ENCODE measurements around the gene PPP6R2.

The PPP6R2 gene

GRCh38 chr22:50315289-50316113 is 27.6 kb upstream of the PPP6R2 start:
- H3K4me3 ChIP-seq (ENCODE audit: low read depth, low read length): no peak overlapping the region
- no peak for DNase-seq (ENCODE audit: low read depth)
- TF ChIP-seq, protein P1, sequence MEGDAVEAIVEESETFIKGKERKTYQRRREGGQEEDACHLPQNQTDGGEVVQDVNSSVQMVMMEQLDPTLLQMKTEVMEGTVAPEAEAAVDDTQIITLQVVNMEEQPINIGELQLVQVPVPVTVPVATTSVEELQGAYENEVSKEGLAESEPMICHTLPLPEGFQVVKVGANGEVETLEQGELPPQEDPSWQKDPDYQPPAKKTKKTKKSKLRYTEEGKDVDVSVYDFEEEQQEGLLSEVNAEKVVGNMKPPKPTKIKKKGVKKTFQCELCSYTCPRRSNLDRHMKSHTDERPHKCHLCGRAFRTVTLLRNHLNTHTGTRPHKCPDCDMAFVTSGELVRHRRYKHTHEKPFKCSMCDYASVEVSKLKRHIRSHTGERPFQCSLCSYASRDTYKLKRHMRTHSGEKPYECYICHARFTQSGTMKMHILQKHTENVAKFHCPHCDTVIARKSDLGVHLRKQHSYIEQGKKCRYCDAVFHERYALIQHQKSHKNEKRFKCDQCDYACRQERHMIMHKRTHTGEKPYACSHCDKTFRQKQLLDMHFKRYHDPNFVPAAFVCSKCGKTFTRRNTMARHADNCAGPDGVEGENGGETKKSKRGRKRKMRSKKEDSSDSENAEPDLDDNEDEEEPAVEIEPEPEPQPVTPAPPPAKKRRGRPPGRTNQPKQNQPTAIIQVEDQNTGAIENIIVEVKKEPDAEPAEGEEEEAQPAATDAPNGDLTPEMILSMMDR (IDR thresholded peaks at IDR 0.05; ENCODE audit: low read depth, low read length): no peak
- no peak for TF ChIP-seq MYC (IDR thresholded peaks at IDR 0.05; ENCODE audit: low read depth, low read length)
- TF ChIP-seq, protein P2, sequence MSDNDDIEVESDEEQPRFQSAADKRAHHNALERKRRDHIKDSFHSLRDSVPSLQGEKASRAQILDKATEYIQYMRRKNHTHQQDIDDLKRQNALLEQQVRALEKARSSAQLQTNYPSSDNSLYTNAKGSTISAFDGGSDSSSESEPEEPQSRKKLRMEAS (IDR thresholded peaks at IDR 0.05; ENCODE audit: low read depth, low read length): no peak
- no peak for TF ChIP-seq POLR2A (IDR thresholded peaks at IDR 0.05; ENCODE audit: extremely low read depth, insufficient read length)

- DNase-seq (ENCODE audit: low read depth): no peak
- no peak for TF ChIP-seq MYC (IDR thresholded peaks at IDR 0.05; ENCODE audit: low read depth, low read length)
- TF ChIP-seq, protein P2 (IDR thresholded peaks at IDR 0.05; ENCODE audit: low read depth, low read length): no peak
- TF ChIP-seq POLR2A (IDR thresholded peaks at IDR 0.05; ENCODE audit: extremely low read depth, insufficient read length): no peak
- TF ChIP-seq, protein P1 (IDR thresholded peaks at IDR 0.05; ENCODE audit: low read depth, low read length): no peak
- H3K4me3 ChIP-seq (ENCODE audit: low read depth, low read length): no peak overlapping the region
These were observed 26.7 kb upstream of the PPP6R2 start for GRCh38 chr22:50316114-50317065.

DNA sequence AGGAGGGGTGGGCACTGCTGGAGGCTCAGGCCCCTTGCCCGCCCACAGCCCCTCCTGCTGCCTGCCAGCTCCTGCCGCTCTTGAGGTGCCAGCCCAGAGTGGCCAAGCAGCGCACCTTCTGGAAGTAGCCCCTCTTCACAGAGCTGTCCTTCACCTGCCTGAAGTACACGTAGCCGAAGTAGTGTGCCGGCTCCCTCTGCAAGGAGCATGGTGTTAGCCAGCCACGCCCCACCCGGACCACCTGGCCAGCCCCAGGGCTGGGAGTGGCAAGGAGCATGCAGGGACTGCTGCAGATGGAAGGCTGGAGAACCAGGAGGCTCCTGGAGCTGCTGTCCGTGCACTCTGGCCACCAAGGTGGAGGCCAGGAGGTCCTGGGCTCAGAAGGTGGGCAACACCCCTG is 25.9 kb upstream of the PPP6R2 start:
- H3K4me3 ChIP-seq (ENCODE audit: low read depth, low read length): no peak overlapping the region
- no peak for DNase-seq (ENCODE audit: low read depth)
- TF ChIP-seq MYC (IDR thresholded peaks at IDR 0.05; ENCODE audit: low read depth, low read length): no peak

GRCh38 chr22:50317674-50318073 is 25.5 kb upstream of the PPP6R2 start:
- no peak for TF ChIP-seq MYC (IDR thresholded peaks at IDR 0.05; ENCODE audit: low read depth, low read length)
- TF ChIP-seq, protein P1 (IDR thresholded peaks at IDR 0.05; ENCODE audit: low read depth, low read length): no peak
- no peak for TF ChIP-seq POLR2A (IDR thresholded peaks at IDR 0.05; ENCODE audit: extremely low read depth, insufficient read length)
- TF ChIP-seq, protein P2 (IDR thresholded peaks at IDR 0.05; ENCODE audit: low read depth, low read length): no peak
- H3K4me3 ChIP-seq (ENCODE audit: low read depth, low read length): no peak overlapping the region
- DNase-seq (ENCODE audit: low read depth): no peak

- no peak for DNase-seq (ENCODE audit: low read depth)
- TF ChIP-seq MYC (IDR thresholded peaks at IDR 0.05; ENCODE audit: low read depth, low read length) (no peak), POLR2A (IDR thresholded peaks at IDR 0.05; ENCODE audit: extremely low read depth, insufficient read length) (no peak)
- TF ChIP-seq, protein P1 (IDR thresholded peaks at IDR 0.05; ENCODE audit: low read depth, low read length): no peak
- TF ChIP-seq, protein P2 (IDR thresholded peaks at IDR 0.05; ENCODE audit: low read depth, low read length): no peak
These were observed 24.8 kb upstream of the PPP6R2 start for GRCh38 chr22:50318356-50318697.

More at GRCh38 chr22:50318356-50318697, 24.8 kb upstream of the PPP6R2 start:
- H3K4me3 ChIP-seq (ENCODE audit: low read depth, low read length): no peak overlapping the region

Data from NB4 (cell line).